NCI-H2081 (cell line): ENCODE results near the gene FBXO15.

ENCODE experiments used
- DNase-seq, 2 experiments: peaks; one replicate each; lab custom pipeline; 2025; lab: John Stamatoyannopoulos, UW

The FBXO15 gene

DNA sequence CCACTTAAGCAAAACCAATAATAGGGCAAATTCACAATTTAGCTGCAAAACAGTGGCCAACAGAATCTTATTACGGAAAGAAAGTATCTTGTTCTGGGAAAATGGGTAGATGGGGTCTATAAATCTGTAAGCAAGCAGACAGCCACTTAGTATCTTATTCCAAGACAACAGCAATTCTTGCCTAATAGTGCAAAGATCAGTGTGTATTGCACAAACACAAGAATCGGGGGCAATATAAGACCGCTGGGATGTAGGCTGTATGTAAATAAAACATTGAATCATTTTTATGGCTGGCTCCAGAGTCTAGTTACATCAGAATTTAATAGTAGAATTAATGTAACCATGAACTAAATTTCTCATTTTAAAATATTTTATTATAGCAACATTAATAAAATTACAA lies 85.6 kb downstream of the FBXO15 start:
- no peak for DNase-seq

DNA sequence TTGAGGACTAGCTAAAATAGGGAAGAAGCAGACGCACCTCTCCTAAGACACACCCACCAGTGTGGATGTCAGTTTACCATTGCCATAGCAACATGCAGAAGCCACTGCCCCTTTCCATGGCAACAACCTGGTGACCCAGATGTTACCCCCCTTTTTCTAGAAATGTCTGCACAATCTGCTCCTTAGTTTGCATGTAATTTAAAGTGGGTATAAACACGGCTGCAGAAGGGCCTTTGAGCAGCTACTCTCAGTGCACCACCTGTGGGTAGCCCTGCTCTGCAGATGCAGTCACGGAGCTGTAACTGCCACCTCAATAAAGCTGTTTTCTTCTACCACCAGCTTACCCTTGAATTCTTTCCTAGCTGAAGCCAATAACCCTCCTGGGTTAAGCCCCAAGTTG lies 87.1 kb downstream of the FBXO15 start:
- DNase-seq = no peak

GRCh38 chr18:74050807-74051206 lies 96.8 kb downstream of the FBXO15 start:
- peak in 1 of 2 experiments; percentile 32 for DNase-seq

DNA sequence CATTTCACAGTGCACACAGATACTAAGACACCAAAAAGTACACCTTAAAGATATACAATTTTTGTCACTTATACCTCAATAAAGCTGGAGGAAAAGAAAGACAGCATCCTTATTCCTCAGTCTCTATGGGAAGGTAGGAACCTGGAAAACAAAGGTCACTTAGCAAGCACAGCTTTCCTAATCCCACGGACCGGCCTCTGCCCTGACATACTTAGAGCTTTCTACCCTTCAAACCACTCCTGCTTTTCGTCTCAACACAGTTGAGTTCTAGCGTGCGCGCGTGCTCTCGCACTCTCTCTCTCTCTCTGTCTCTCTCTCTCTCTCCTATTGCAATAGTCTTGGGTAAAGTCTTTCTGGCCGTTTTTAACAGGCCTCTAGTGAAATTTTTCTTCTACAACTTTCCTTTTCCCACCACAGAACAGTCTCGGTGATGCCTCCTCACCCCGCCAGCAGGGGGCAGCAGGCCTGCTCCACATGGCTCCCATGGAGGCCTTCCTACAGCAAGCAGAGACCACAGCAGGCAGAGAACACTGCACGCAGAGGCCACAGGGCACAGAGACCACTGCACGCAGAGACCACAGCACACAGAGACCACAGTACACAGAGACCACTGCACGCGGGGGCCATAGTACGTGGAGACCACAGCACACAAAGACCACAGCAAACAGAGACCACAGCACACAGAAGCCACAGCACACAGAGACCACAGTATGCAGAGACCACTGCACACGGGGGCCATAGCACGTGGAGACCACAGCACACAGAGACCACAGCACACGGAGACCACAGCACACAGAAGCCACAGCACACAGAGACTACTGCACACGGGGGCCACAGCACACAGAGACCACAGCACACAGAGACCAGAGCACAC lies 106.9 kb downstream of the FBXO15 start:
- peak; percentile 17 to 24 for DNase-seq

DNA sequence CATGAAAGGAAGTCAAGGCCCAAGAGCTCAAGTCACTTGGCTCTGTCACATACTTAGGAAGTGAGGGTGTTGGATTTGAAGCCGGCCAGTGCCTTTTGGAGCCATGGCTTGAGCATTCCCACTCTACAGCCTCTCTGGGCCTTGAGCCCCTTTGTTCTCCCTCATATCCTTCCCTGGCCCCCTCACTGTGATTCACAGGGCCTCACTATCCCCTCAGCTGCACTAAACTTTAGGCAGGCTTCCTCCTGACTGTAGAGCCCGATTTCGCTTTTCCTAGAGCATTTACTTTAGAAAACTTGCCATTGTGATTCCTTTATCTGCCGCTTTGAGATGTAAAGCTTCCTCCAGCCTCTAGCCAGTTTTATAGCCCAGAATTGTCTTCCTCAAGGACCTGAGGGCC lies 107.6 kb downstream of the FBXO15 start:
- DNase-seq = no peak

DNA sequence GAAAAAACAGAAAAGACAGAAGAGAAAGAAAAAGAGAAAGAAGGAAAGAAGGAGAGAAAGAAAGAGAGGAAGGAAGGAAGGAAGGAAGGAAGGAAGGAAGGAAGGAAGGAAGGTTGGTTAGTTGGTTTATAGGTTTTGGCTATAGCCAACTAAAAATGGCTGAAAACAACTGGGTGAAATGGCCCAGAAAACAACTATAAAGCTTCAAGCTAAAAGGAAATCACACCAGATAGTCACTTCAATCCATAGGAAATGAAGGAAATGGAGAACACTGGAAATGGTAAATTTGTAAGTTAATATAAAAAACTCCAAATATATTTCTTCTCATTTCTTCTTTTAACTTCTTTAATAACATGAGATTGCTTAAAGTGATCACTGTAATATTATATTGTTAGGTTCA lies 118.5 kb downstream of the FBXO15 start:
- DNase-seq = no peak
